H9 (cell line): ENCODE results near the gene PLD3. TPM values are rescaled to one million over a fixed set of nuclear protein-coding genes. Genes with fewer than 3 reads are reported as not detected.

Experiments
- DNase-seq: peaks from one replicate; pipeline ENCODE4 v3.0.0-alpha.2; 2017
- H2AFZ ChIP-seq: one replicate; pipeline ENCODE4 v1.6.1; 2013; ENCODE audit warnings: mild to moderate bottlenecking, low read length, control low read depth, moderate library complexity
- H2AK5ac ChIP-seq: 2 replicates; pipeline ENCODE4 v1.6.1; 2013; ENCODE audit warnings: low read length, control low read depth, mixed read lengths; ENCODE audit not compliant: insufficient read length
- H2BK120ac ChIP-seq: one replicate; pipeline ENCODE4 v1.6.1; 2013; ENCODE audit warnings: low read depth, mild to moderate bottlenecking, low read length, control low read depth, inconsistent platforms; ENCODE audit not compliant: poor library complexity, severe bottlenecking
- H2BK12ac ChIP-seq: 2 replicates; pipeline ENCODE4 v1.6.1; 2013; ENCODE audit warnings: low read length, control low read depth, mixed read lengths, low read depth; ENCODE audit not compliant: insufficient read length
- H2BK15ac ChIP-seq: 2 replicates; pipeline ENCODE4 v1.6.1; 2013; ENCODE audit warnings: low read depth, low read length, control low read depth
- H2BK20ac ChIP-seq: one replicate; pipeline ENCODE4 v1.6.1; 2013; ENCODE audit warnings: low read depth, mild to moderate bottlenecking, low read length, control low read depth, inconsistent platforms; ENCODE audit not compliant: poor library complexity, severe bottlenecking
- H2BK5ac ChIP-seq: 2 replicates; pipeline ENCODE4 v1.6.1; 2013; ENCODE audit warnings: low read length, control low read depth, mixed read lengths; ENCODE audit not compliant: insufficient read length
- H3K14ac ChIP-seq: 2 replicates; pipeline ENCODE4 v1.6.1; 2013; ENCODE audit warnings: low read length, control low read depth; ENCODE audit not compliant: insufficient read depth
- H3K18ac ChIP-seq: 2 replicates; pipeline ENCODE4 v1.6.1; 2013; ENCODE audit warnings: low read depth, mild to moderate bottlenecking, mixed read lengths, low read length, control low read depth; ENCODE audit not compliant: insufficient read length
- H3K23ac ChIP-seq: 2 replicates; pipeline ENCODE4 v1.6.1; 2013; ENCODE audit warnings: low read length, control low read depth, mixed read lengths, low read depth; ENCODE audit not compliant: insufficient read length
- H3K23me2 ChIP-seq: 2 replicates; pipeline ENCODE4 v1.6.1; 2013; ENCODE audit warnings: low read depth, mild to moderate bottlenecking, mixed read lengths, low read length, control low read depth; ENCODE audit not compliant: insufficient read length, poor library complexity, severe bottlenecking
- H3K27ac ChIP-seq: 2 replicates; pipeline ENCODE4 v1.5.1; 2013; ENCODE audit warnings: low read length, control low read depth, mixed read lengths, low read depth; ENCODE audit not compliant: insufficient read length
- H3K27me3 ChIP-seq: 2 replicates; pipeline ENCODE4 v1.6.1; 2013; ENCODE audit warnings: low read length, control low read depth, inconsistent platforms; ENCODE audit not compliant: insufficient read depth
- H3K4ac ChIP-seq: 2 replicates; pipeline ENCODE4 v1.6.1; 2013; ENCODE audit warnings: low read depth, mild to moderate bottlenecking, control low read depth, inconsistent platforms, low read length, moderate library complexity
- H3K4me1 ChIP-seq: 2 replicates; pipeline ENCODE4 v1.6.1; 2013; ENCODE audit warnings: low read length, control low read depth, inconsistent platforms; ENCODE audit not compliant: insufficient read depth
- H3K4me2 ChIP-seq: 2 replicates; pipeline ENCODE4 v1.6.1; 2013; ENCODE audit warnings: low read length, control low read depth, mixed read lengths; ENCODE audit not compliant: insufficient read length, insufficient read depth
- H3K56ac ChIP-seq: 2 replicates; pipeline ENCODE4 v1.6.1; 2013; ENCODE audit warnings: low read depth, mild to moderate bottlenecking, mixed read lengths, low read length, control low read depth; ENCODE audit not compliant: insufficient read length
- H3K79me1 ChIP-seq: 2 replicates; pipeline ENCODE4 v1.6.1; 2013; ENCODE audit warnings: low read depth, mild to moderate bottlenecking, moderate library complexity, low read length, control low read depth, inconsistent platforms; ENCODE audit not compliant: insufficient read depth, poor library complexity, severe bottlenecking
- H3K79me2 ChIP-seq: 2 replicates; pipeline ENCODE4 v1.6.1; 2013; ENCODE audit warnings: low read length, control low read depth, inconsistent platforms; ENCODE audit not compliant: insufficient read depth
- H3K9ac ChIP-seq: 2 replicates; pipeline ENCODE4 v1.6.1; 2013; ENCODE audit warnings: low read length, control low read depth, mixed read lengths; ENCODE audit not compliant: insufficient read length; ENCODE audit errors: extremely low read depth
- H3K9me3 ChIP-seq: one replicate; pipeline ENCODE4 v1.6.1; 2013; ENCODE audit warnings: low read depth, low read length, inconsistent platforms; ENCODE audit not compliant: control insufficient read depth
- H3T11ph ChIP-seq: one replicate; pipeline ENCODE4 v1.6.1; 2013; ENCODE audit warnings: mild to moderate bottlenecking, low read length, control low read depth, inconsistent platforms
- H4K20me1 ChIP-seq: one replicate; pipeline ENCODE4 v1.6.1; 2013; ENCODE audit not compliant: control insufficient read depth, insufficient read length, insufficient read depth
- H4K5ac ChIP-seq: 2 replicates; pipeline ENCODE4 v1.6.1; 2013; ENCODE audit warnings: low read depth, mild to moderate bottlenecking, mixed read lengths, low read length, control low read depth; ENCODE audit not compliant: insufficient read length
- H4K8ac ChIP-seq: replicated peaks from 2 replicates; pipeline ENCODE4 v1.6.1; 2013; ENCODE audit warnings: low read length, control low read depth, mixed read lengths, low read depth; ENCODE audit not compliant: insufficient read length
- H4K91ac ChIP-seq: 2 replicates; pipeline ENCODE4 v1.6.1; 2013; ENCODE audit warnings: low read depth, mild to moderate bottlenecking, moderate library complexity, mixed read lengths, low read length, control low read depth; ENCODE audit not compliant: insufficient read length
- H3K27ac Mint-ChIP-seq, 3 experiments: 2 replicates in 2 of 3; 3 replicates in 1 of 3; pipeline ENCODE4 v1.8.0; 2020 to 2021; ENCODE audit warnings: mixed read lengths in 3 of 3, mild to moderate bottlenecking in 1 of 3, moderate library complexity in 1 of 3
- H3K27me3 Mint-ChIP-seq: 2 replicates; pipeline ENCODE4 v1.8.0; 2021; ENCODE audit warnings: low read depth, mild to moderate bottlenecking, moderate library complexity, mixed read lengths
- H3K36me3 Mint-ChIP-seq, 3 experiments: 2 replicates in 2 of 3; 3 replicates in 1 of 3; pipeline ENCODE4 v1.8.0; 2020 to 2021; ENCODE audit warnings: low read depth in 3 of 3, mixed read lengths in 3 of 3; ENCODE audit not compliant: insufficient read depth in 1 of 3
- H3K4me1 Mint-ChIP-seq, 2 experiments: 2 replicates each; pipeline ENCODE4 v1.8.0; 2020; ENCODE audit warnings: mixed read lengths in 2 of 2
- H3K4me3 Mint-ChIP-seq, 2 experiments: 2 replicates in 1 of 2; 3 replicates in 1 of 2; pipeline ENCODE4 v1.8.0; 2020 to 2021; ENCODE audit warnings: mild to moderate bottlenecking in 2 of 2, mixed read lengths in 2 of 2, moderate library complexity in 1 of 2
- H3K9me3 Mint-ChIP-seq, 2 experiments: 2 replicates in 1 of 2; 3 replicates in 1 of 2; pipeline ENCODE4 v1.8.0; 2020; ENCODE audit warnings: mild to moderate bottlenecking in 2 of 2, mixed read lengths in 2 of 2, moderate library complexity in 1 of 2
- WGBS: extraction: QIAGEN DNeasy Blood & Tissue Kit; methylation state at CpG from one replicate; pipeline ENCODE4 v1.1.7; 2013; ENCODE audit warnings: missing lambda C conversion rate, low lambda C conversion rate, mixed read lengths; ENCODE audit not compliant: insufficient read length; ENCODE audit errors: extremely low coverage; 5-methylcytosine and 5-hydroxymethylcytosine counted together
- total RNA-seq: library from RNA; stranded (reverse); gene quantifications from 2 replicates; pipeline ENCODE4 v1.2.1, GENCODE V29; 2021
- TF ChIP-seq, protein P1 (sequence below): fragments of 200-600 bp; sonication (generic); conservative IDR thresholded peaks from 3 replicates; pipeline ENCODE4 v1.8.0; 2021; ENCODE audit warnings: antibody characterized with exemption, mild to moderate bottlenecking

PLD3 gene
- total RNA-seq, 1 experiment from 2014 or later, result 194 TPM

- H2BK120ac ChIP-seq, result no peak overlapping the region
- H3K23me2 ChIP-seq, result no peaks in the 10 kb centered on the region
- TF ChIP-seq, protein P1, sequence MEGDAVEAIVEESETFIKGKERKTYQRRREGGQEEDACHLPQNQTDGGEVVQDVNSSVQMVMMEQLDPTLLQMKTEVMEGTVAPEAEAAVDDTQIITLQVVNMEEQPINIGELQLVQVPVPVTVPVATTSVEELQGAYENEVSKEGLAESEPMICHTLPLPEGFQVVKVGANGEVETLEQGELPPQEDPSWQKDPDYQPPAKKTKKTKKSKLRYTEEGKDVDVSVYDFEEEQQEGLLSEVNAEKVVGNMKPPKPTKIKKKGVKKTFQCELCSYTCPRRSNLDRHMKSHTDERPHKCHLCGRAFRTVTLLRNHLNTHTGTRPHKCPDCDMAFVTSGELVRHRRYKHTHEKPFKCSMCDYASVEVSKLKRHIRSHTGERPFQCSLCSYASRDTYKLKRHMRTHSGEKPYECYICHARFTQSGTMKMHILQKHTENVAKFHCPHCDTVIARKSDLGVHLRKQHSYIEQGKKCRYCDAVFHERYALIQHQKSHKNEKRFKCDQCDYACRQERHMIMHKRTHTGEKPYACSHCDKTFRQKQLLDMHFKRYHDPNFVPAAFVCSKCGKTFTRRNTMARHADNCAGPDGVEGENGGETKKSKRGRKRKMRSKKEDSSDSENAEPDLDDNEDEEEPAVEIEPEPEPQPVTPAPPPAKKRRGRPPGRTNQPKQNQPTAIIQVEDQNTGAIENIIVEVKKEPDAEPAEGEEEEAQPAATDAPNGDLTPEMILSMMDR, result no peak
- no peak overlapping the region for H2AK5ac ChIP-seq
- H4K8ac ChIP-seq, result no peak overlapping the region
- Mint-ChIP-seq H3K9me3 (peaks cover 0 to 2% of the 10 kb centered on the region in 2 experiments; a peak in 1 of 5 replicates), H3K27ac (no peak overlapping the region; a peak in 1 of 7 replicates), H3K27me3 (peaks cover 7% of the 10 kb centered on the region), H3K36me3 (no peaks in the 10 kb centered on the region), H3K4me3 (no peak overlapping the region), H3K4me1 (peaks cover 23 to 49% of the 10 kb centered on the region in 2 experiments)
- no peaks in the 10 kb centered on the region for H3K9me3 ChIP-seq
- no peak overlapping the region for H2BK20ac ChIP-seq
- H3K27ac ChIP-seq, result no peak overlapping the region
- H4K91ac ChIP-seq, result no peak overlapping the region
- H2BK12ac ChIP-seq, result no peak overlapping the region
- H3K79me2 ChIP-seq, result no peaks in the 10 kb centered on the region
- H3T11ph ChIP-seq, result no peak overlapping the region
- no peak overlapping the region for H3K4me2 ChIP-seq
- H4K20me1 ChIP-seq, result no peaks in the 10 kb centered on the region
- H3K18ac ChIP-seq, result no peak overlapping the region
- H3K56ac ChIP-seq, result no peak overlapping the region
- no peak overlapping the region; the same call in 1 of the 2 replicates for H3K4ac ChIP-seq
- H3K27me3 ChIP-seq, result no peaks in the 10 kb centered on the region
- no peak overlapping the region for H3K14ac ChIP-seq
- no CpG with 5 or more reads among the region's 21 CpGs for WGBS
- no peaks in the 10 kb centered on the region for H3K79me1 ChIP-seq
- no peak overlapping the region for H3K23ac ChIP-seq
- H2BK5ac ChIP-seq, result no peak overlapping the region
- H3K9ac ChIP-seq, result no peak overlapping the region
- no peak overlapping the region for H2BK15ac ChIP-seq
- peaks cover 3% of the 10 kb centered on the region; the same call in 1 of the 2 replicates for H3K4me1 ChIP-seq
- no peak overlapping the region for H2AFZ ChIP-seq
- DNase-seq, result no peak
- no peak overlapping the region for H4K5ac ChIP-seq
Observed at GRCh38 chr19:40414542-40415535, 66.3 kb downstream of the PLD3 start.
